Spleen (tissue), 7 donors: Measurements from ENCODE around the gene EDIL3.

Source experiments
- CTCF ChIP-seq, 11 experiments: fragments of 200-600 bp in 7 of 11; fragments of 450-650 bp in 4 of 11; sonication (generic) in 4 of 11; IDR thresholded peaks in 8 of 11; conservative IDR thresholded peaks in 3 of 11; 1 replicate in 7 of 11; 2 replicates in 4 of 11; pipeline versions ENCODE4 v1.4.0 to v1.8.0; 2016 to 2021; ENCODE audit warnings: antibody characterized with exemption in 11 of 11, inconsistent platforms in 4 of 11, mild to moderate bottlenecking in 1 of 11
- POLR2A ChIP-seq, 3 donors: fragments of 450-650 bp; IDR thresholded peaks; one replicate each; pipeline ENCODE4 v1.5.1; 2017; ENCODE audit warnings: antibody characterized with exemption in 3 of 3, mild to moderate bottlenecking in 1 of 3
- POLR2AphosphoS5 ChIP-seq, 3 donors: sonication (generic); formaldehyde crosslinking; IDR thresholded peaks; one replicate each; pipeline ENCODE4 v1.5.1; 2017; ENCODE audit warnings: antibody characterized with exemption in 3 of 3
- donor health status: DM: no; HTN: no; CAD: no; lungs with moderate emphysema.
- donor health status: DM: no; HTN: no; CAD: no.
- donor health status: DM: no; HTN: no; CAD: no.

- TF ChIP-seq CTCF (IDR thresholded peaks at IDR 0.05 in 8 of 11, conservative IDR thresholded peaks at IDR 0.05 in 3 of 11) (no peak), POLR2A (IDR thresholded peaks at IDR 0.05) (no peak), POLR2AphosphoS5 (IDR thresholded peaks at IDR 0.05) (no peak)
These were observed 469.8 kb downstream of the EDIL3 start for GRCh38 chr5:83914662-83915418.
